ENCODE results near the gene WAC.
"Not testable (repeated sequence)": the region's sequence is repeated elsewhere in the genome, so short reads cannot be mapped to it uniquely, and the experiment has no call there.

The WAC gene

GRCh38 chr10:28532337-28533185 is at the start of gene WAC:
Gene WAC, plus strand, starts transcription at chr10:28533118. Its CDS starts 462 bp downstream, at chr10:28533580.
- peaks cover 8% of the 10 kb centered on the region for H3K4me1 ChIP-seq (ENCODE audit: insufficient read depth, poor library complexity, severe bottlenecking)
- peak within 1 kb of the TSS; percentile 84 for H3K4me3 ChIP-seq (ENCODE audit: severe bottlenecking)
- no peaks in the 10 kb centered on the region for H3K9me3 ChIP-seq (ENCODE audit: severe bottlenecking)
- H3K27ac ChIP-seq (ENCODE audit: poor library complexity, severe bottlenecking) = peak within 1 kb of the TSS; percentile 78
- peak; percentile 88 for ATAC-seq (ENCODE audit: low read depth)
- H3K36me3 ChIP-seq (ENCODE audit: low read depth) = peaks cover 36% of the 10 kb centered on the region
- H3K27me3 ChIP-seq (ENCODE audit: insufficient read depth, poor library complexity, severe bottlenecking) = no peaks in the 10 kb centered on the region
- TF ChIP-seq CTCF (IDR thresholded peaks at IDR 0.05; ENCODE audit: poor library complexity, severe bottlenecking) = no peak
- peak; percentile 92 for DNase-seq (ENCODE audit: low spot score)

GRCh38 chr10:28489206-28489605 is 43.7 kb upstream of the WAC start:
- TF ChIP-seq CTCF (IDR thresholded peaks at IDR 0.05; ENCODE audit: poor library complexity, severe bottlenecking) = no peak

GRCh38 chr10:28490256-28490865 is 42.6 kb upstream of the WAC start:
- not testable (repeated sequence) for H3K9me3 ChIP-seq (ENCODE audit: severe bottlenecking); ATAC-seq (ENCODE audit: low read depth); H3K4me1 ChIP-seq (ENCODE audit: insufficient read depth, poor library complexity, severe bottlenecking); H3K27me3 ChIP-seq (ENCODE audit: insufficient read depth, poor library complexity, severe bottlenecking); H3K27ac ChIP-seq (ENCODE audit: poor library complexity, severe bottlenecking); H3K36me3 ChIP-seq (ENCODE audit: low read depth); DNase-seq (ENCODE audit: low spot score); H3K4me3 ChIP-seq (ENCODE audit: severe bottlenecking)

More at GRCh38 chr10:28489206-28489605, 43.7 kb upstream of the WAC start:
- H3K4me1 ChIP-seq (ENCODE audit: insufficient read depth, poor library complexity, severe bottlenecking) = no peaks in the 10 kb centered on the region
- H3K4me3 ChIP-seq (ENCODE audit: severe bottlenecking) = no peak overlapping the region
- no peaks in the 10 kb centered on the region for H3K36me3 ChIP-seq (ENCODE audit: low read depth)
- no peaks in the 10 kb centered on the region for H3K9me3 ChIP-seq (ENCODE audit: severe bottlenecking)
- ATAC-seq (ENCODE audit: low read depth) (no peak), DNase-seq (ENCODE audit: low spot score) (no peak)
- H3K27ac ChIP-seq (ENCODE audit: poor library complexity, severe bottlenecking) = no peak overlapping the region
- H3K27me3 ChIP-seq (ENCODE audit: insufficient read depth, poor library complexity, severe bottlenecking) = no peaks in the 10 kb centered on the region

- TF ChIP-seq CTCF (IDR thresholded peaks at IDR 0.05; ENCODE audit: poor library complexity, severe bottlenecking) = no peak
- Histone ChIP-seq H3K9me3 (ENCODE audit: severe bottlenecking) (no peaks in the 10 kb centered on the region), H3K27ac (ENCODE audit: poor library complexity, severe bottlenecking) (no peak overlapping the region), H3K36me3 (ENCODE audit: low read depth) (no peaks in the 10 kb centered on the region), H3K27me3 (ENCODE audit: insufficient read depth, poor library complexity, severe bottlenecking) (no peaks in the 10 kb centered on the region), H3K4me1 (ENCODE audit: insufficient read depth, poor library complexity, severe bottlenecking) (no peaks in the 10 kb centered on the region), H3K4me3 (ENCODE audit: severe bottlenecking) (no peak overlapping the region)
- ATAC-seq (ENCODE audit: low read depth) (no peak), DNase-seq (ENCODE audit: low spot score) (no peak)
Measured at GRCh38 chr10:28492116-28492920, 40.6 kb upstream of the WAC start.

GRCh38 chr10:28494420-28494819 is 38.5 kb upstream of the WAC start:
- ATAC-seq (ENCODE audit: low read depth) = no peak
- Histone ChIP-seq H3K27ac (ENCODE audit: poor library complexity, severe bottlenecking) (no peak overlapping the region), H3K4me3 (ENCODE audit: severe bottlenecking) (no peak overlapping the region), H3K4me1 (ENCODE audit: insufficient read depth, poor library complexity, severe bottlenecking) (no peaks in the 10 kb centered on the region), H3K9me3 (ENCODE audit: severe bottlenecking) (no peaks in the 10 kb centered on the region), H3K36me3 (ENCODE audit: low read depth) (no peaks in the 10 kb centered on the region), H3K27me3 (ENCODE audit: insufficient read depth, poor library complexity, severe bottlenecking) (no peaks in the 10 kb centered on the region)
- no peak for DNase-seq (ENCODE audit: low spot score)
- TF ChIP-seq CTCF (IDR thresholded peaks at IDR 0.05; ENCODE audit: poor library complexity, severe bottlenecking) = no peak

Data from RWPE2 (cell line).